Measurements from ENCODE around the gene PCDHA11.
"Not testable (repeated sequence)": the region's sequence is repeated elsewhere in the genome, so short reads cannot be mapped to it uniquely, and the experiment has no call there.

Gene PCDHA11

DNA sequence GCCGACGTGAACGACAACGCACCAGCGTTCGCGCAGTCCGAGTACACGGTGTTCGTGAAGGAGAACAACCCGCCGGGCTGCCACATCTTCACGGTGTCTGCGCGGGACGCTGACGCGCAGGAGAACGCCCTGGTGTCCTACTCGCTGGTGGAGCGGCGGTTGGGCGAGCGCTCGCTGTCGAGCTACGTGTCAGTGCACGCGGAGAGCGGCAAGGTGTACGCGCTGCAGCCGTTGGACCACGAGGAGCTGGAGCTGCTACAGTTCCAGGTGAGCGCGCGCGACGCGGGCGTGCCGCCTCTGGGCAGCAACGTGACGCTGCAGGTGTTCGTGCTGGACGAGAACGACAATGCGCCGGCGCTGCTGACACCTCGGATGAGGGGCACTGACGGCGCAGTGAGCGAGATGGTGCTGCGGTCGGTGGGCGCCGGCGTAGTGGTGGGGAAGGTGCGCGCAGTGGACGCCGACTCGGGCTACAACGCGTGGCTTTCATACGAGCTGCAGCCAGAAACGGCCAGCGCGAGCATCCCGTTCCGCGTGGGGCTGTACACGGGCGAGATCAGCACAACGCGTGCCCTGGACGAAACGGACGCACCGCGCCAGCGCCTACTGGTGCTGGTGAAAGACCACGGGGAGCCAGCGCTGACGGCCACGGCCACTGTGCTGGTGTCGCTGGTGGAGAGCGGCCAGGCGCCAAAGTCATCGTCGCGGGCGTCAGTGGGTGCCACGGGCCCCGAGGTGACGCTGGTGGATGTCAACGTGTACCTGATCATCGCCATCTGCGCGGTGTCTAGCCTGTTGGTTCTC, 18.7 kb upstream of the PCDHA11 start:
- not testable (repeated sequence) for DNase-seq (ENCODE audit: low read depth)

- DNase-seq (ENCODE audit: low read depth), result no peak
Measured at GRCh38 chr5:140855772-140856674, 12.7 kb upstream of the PCDHA11 start, which contains the start of gene PCDHA10. Gene PCDHA10 (plus strand): TSS chr5:140855897. CDS start chr5:140856049, 152 bp downstream.

- no peak for DNase-seq (ENCODE audit: low read depth)
Measured at GRCh38 chr5:140857177-140857986, 11.4 kb upstream of the PCDHA11 start.

GRCh38 chr5:140857987-140858240, 10.8 kb upstream of the PCDHA11 start:
- DNase-seq (ENCODE audit: low read depth), result no peak

- DNase-seq (ENCODE audit: low read depth), result no peak
Measured at GRCh38 chr5:140862441-140863295, 6.1 kb upstream of the PCDHA11 start.

DNA sequence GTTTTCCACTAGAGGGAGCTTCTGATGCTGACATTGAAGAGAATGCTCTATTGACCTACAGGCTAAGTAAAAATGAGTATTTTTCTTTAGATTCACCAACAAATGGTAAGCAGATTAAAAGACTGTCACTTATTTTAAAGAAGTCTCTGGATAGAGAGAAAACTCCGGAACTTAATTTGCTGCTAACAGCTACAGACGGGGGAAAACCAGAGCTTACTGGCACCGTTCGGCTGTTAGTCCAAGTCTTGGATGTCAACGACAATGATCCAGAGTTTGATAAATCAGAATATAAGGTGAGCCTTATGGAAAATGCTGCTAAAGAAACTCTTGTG, 764 bp downstream of the PCDHA11 start:
- DNase-seq (ENCODE audit: low read depth), result no peak

GRCh38 chr5:140870221-140871201, 1.8 kb downstream of the PCDHA11 start:
- no peak for DNase-seq (ENCODE audit: low read depth)

DNA sequence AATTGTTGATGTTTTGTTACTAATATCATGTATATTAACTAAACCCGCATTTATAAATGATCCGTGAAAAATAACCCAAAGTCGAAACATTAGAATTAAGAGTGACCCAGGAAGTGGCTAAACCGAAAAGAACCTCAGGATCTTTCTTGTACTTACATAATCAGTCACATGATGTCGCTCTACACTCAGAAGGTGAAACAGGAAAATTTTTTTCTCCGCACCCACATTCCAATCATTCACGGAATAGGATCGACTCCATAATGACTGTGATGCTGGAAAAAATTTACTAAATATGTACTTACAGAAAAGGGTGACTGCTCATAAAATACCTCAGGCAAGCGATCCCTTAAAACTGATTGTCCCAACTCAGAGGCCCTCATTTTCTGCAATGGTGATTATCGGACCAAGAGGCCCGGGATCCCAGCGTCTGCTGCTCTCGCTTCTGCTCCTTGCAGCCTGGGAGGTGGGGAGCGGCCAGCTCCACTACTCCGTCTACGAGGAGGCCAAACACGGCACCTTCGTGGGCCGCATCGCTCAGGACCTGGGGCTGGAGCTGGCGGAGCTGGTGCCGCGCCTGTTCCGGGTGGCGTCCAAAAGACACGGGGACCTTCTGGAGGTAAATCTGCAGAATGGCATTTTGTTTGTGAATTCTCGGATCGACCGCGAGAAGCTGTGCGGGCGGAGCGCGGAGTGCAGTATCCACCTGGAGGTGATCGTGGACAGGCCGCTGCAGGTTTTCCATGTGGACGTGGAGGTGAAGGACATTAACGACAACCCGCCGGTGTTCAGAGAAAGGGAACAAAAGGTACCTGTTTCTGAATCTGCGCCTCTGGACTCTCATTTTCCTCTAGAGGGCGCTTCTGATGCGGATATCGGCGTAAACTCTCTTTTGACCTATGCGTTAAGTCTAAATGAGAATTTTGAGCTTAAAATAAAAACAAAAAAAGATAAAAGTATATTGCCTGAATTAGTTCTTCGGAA, 6.6 kb downstream of the PCDHA11 start, which contains the start of gene PCDHA12:
Gene PCDHA12, plus strand, starts transcription at position 224 of the 981 bp plus-strand sequence. Its CDS starts 165 bp downstream, at position 389.
- no peak for DNase-seq (ENCODE audit: low read depth)

DNA sequence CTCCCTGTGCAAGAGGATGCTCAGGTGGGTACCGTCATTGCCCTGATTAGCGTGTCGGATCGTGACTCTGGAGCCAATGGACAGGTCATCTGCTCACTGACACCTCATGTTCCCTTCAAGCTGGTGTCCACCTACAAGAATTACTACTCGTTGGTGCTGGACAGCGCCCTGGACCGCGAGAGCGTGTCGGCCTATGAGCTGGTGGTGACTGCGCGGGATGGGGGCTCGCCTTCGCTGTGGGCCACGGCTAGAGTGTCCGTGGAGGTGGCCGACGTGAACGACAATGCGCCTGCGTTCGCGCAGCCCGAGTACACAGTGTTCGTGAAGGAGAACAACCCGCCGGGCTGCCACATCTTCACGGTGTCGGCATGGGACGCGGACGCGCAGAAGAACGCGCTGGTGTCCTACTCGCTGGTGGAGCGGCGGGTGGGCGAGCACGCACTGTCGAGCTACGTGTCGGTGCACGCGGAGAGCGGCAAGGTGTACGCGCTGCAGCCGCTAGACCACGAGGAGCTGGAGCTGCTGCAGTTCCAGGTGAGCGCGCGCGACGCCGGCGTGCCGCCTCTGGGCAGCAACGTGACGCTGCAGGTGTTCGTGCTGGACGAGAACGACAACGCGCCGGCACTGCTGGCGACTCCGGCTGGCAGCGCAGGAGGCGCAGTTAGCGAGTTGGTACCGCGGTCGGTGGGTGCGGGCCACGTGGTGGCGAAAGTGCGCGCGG, 7.9 kb downstream of the PCDHA11 start:
- DNase-seq (ENCODE audit: low read depth), result not testable (repeated sequence)

DNA sequence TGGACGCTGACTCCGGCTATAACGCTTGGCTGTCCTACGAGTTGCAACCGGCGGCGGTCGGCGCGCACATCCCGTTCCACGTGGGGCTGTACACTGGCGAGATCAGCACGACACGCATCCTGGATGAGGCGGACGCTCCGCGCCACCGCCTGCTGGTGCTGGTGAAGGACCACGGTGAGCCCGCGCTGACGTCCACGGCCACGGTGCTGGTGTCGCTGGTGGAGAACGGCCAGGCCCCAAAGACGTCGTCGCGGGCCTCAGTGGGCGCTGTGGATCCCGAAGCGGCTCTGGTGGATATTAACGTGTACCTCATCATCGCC, 8.5 kb downstream of the PCDHA11 start:
- DNase-seq (ENCODE audit: low read depth), result no peak

DNA sequence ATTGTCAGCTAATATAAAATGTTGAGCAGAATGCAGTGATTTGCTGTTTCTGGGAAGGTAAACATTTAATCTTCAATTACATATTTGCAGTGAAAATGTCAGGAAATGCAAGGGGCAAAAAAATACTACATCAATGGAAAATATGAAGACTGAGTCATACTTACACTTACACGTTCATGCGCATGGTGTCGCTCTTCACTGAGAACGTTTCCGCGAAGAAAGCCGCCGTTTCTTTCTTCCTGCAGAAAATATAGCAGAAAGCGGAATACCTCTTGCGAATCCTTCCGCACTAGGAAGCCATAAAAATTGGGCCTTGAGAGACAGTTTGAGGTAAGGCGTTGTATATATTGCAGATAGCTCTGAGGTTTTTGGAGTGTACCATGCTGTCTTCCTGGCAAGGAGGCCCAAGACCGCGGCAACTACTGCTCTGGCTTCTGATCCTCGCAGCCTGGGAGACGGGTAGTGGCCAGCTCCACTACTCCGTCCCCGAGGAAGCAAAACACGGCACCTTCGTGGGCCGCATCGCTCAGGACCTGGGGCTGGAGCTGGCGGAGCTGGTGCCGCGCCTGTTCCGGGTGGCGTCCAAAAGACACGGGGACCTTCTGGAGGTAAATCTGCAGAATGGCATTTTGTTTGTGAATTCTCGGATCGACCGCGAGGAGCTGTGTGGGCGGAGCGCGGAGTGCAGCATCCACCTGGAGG, 13.3 kb downstream of the PCDHA11 start, which contains the start of gene PCDHA13:
Gene PCDHA13, plus strand, starts transcription at position 236 of the 702 bp plus-strand sequence. Its CDS starts 145 bp downstream, at position 381.
- DNase-seq (ENCODE audit: low read depth), result no peak

- no peak for DNase-seq (ENCODE audit: low read depth)
Measured at GRCh38 chr5:140882591-140882899, 13.8 kb downstream of the PCDHA11 start.

DNA sequence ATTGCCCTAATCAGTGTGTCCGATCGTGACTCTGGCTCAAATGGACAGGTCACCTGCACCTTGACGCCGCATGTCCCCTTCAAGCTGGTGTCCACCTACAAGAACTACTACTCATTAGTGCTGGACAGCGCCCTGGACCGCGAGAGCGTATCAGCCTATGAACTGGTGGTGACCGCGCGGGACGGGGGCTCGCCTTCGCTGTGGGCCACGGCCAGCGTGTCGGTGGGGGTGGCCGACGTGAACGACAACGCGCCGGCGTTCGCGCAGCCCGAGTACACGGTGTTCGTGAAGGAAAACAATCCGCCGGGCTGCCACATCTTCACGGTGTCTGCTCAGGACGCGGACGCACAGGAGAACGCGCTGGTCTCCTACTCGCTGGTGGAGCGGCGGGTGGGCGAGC, 14.6 kb downstream of the PCDHA11 start:
- DNase-seq (ENCODE audit: low read depth), result no peak

GRCh38 chr5:140883927-140884697, 15.4 kb downstream of the PCDHA11 start:
- no peak for DNase-seq (ENCODE audit: low read depth)

- DNase-seq (ENCODE audit: low read depth), result no peak
Measured at GRCh38 chr5:140916325-140916724, 47.6 kb downstream of the PCDHA11 start.

All from activated T-cell treated with anti-CD3 and anti-CD28 coated beads for 48 hours (primary cell).